CD4-positive, alpha-beta T cell treated with Interleukin-6 at 100 ng/mL for 8 hours (primary cell): Measurements from ENCODE around the gene NEK9.
A peak's percentile ranks its signal among the peaks of the same experiment; 100 is the strongest.
"Not testable (repeated sequence)": the region's sequence is repeated elsewhere in the genome, so short reads cannot be mapped to it uniquely, and the experiment has no call there.

Source experiments
- DNase-seq: peaks from one replicate; pipeline ENCODE4 v3.0.0-alpha.2; 2020; ENCODE audit warnings: mixed read lengths, low spot score

The NEK9 gene

GRCh38 chr14:75126679-75127473, at the start of gene NEK9:
NEK9 (minus strand) TSS chr14:75127048; CDS start chr14:75126921, 127 bp downstream.
- DNase-seq: peak; percentile 85

- DNase-seq: peak; percentile 87
Observed at GRCh38 chr14:75176142-75176820, 49.4 kb upstream of the NEK9 start, which contains the start of gene TMED10. TMED10 (minus strand) TSS chr14:75176612; CDS start chr14:75176579, 33 bp downstream.

GRCh38 chr14:75175677-75176141, 48.9 kb upstream of the NEK9 start:
- no peak for DNase-seq

GRCh38 chr14:75174066-75174465, 47.2 kb upstream of the NEK9 start:
- no peak for DNase-seq

GRCh38 chr14:75170772-75171171, 43.9 kb upstream of the NEK9 start:
- DNase-seq: no peak

- DNase-seq: no peak
Observed at GRCh38 chr14:75168586-75169335, 41.9 kb upstream of the NEK9 start.

- DNase-seq: no peak
Observed at GRCh38 chr14:75167325-75167724, 40.5 kb upstream of the NEK9 start.

GRCh38 chr14:75165586-75166391, 38.9 kb upstream of the NEK9 start:
- no peak for DNase-seq

- no peak for DNase-seq
Observed at GRCh38 chr14:75164809-75165208, 38.0 kb upstream of the NEK9 start.

- no peak for DNase-seq
Observed at GRCh38 chr14:75163677-75164076, 36.8 kb upstream of the NEK9 start.

GRCh38 chr14:75162631-75163030, 35.8 kb upstream of the NEK9 start:
- no peak for DNase-seq

GRCh38 chr14:75158843-75159614, 32.2 kb upstream of the NEK9 start:
- DNase-seq: no peak

- peak; percentile 41 for DNase-seq
Observed at GRCh38 chr14:75156901-75157300, 30.1 kb upstream of the NEK9 start.

GRCh38 chr14:75156111-75156510, 29.3 kb upstream of the NEK9 start:
- no peak for DNase-seq

GRCh38 chr14:75155169-75155568, 28.3 kb upstream of the NEK9 start:
- no peak for DNase-seq

GRCh38 chr14:75153295-75153694, 26.4 kb upstream of the NEK9 start:
- DNase-seq: no peak

GRCh38 chr14:75151851-75152250, 25.0 kb upstream of the NEK9 start:
- no peak for DNase-seq

- DNase-seq: not testable (repeated sequence)
Observed at GRCh38 chr14:75150637-75151036, 23.8 kb upstream of the NEK9 start.

- DNase-seq: no peak
Observed at GRCh38 chr14:75150150-75150549, 23.3 kb upstream of the NEK9 start.

- DNase-seq: no peak
Observed at GRCh38 chr14:75147423-75148071, 20.7 kb upstream of the NEK9 start.
